ENCODE results near the gene VAMP5. TPM values are rescaled to one million over a fixed set of nuclear protein-coding genes. Genes with fewer than 3 reads are reported as not detected.

Gene VAMP5
- total and polyA plus RNA-seq, 2 of the 8 experiments (the other 6 are each of a cell fraction or from before 2014, with no cell fraction given): 4.7 to 14.2 TPM

- TF ChIP-seq USF2 (IDR thresholded peaks at IDR 0.05; ENCODE audit: low read length) (no peak), SRF (IDR thresholded peaks at IDR 0.05; ENCODE audit: low read depth, low read length) (no peak), SP1 (IDR thresholded peaks at IDR 0.05; ENCODE audit: low read depth, low read length) (no peak), BCL11A (IDR thresholded peaks at IDR 0.05; ENCODE audit: low read depth in 2 of 2, low read length in 2 of 2) (no peak), JUND (IDR thresholded peaks at IDR 0.05; ENCODE audit: low read length) (no peak), POLR2A (IDR thresholded peaks at IDR 0.05; ENCODE audit: control extremely low read depth in 1 of 2, low read depth in 2 of 2, low read length in 2 of 2) (no peak), TAF7 (optimal IDR thresholded peaks at IDR 0.05; ENCODE audit: borderline replicate concordance, low read depth, low read length) (no peak), TCF12 (IDR thresholded peaks at IDR 0.05; ENCODE audit: low read depth, low read length) (no peak), PHF8 (conservative IDR thresholded peaks at IDR 0.05; ENCODE audit: low read depth, low read length) (no peak)
- Histone ChIP-seq H2BK120ac (replicated peaks; ENCODE audit: low read depth, low read length) (no peak overlapping the region), H4K91ac (replicated peaks; ENCODE audit: insufficient read length, low read length) (no peak overlapping the region), H3K79me1 (ENCODE audit: low read depth, low read length) (no peaks in the 10 kb centered on the region), H3K4me1 (replicated peaks in 1 of 4; ENCODE audit: control insufficient read depth in 3 of 4, insufficient read depth in 4 of 4, low read length in 3 of 4) (peaks cover 0 to 7% (median under 1%) of the 10 kb centered on the region in 4 experiments; a peak in 2 of 7 replicates), H4K8ac (ENCODE audit: extremely low read depth, insufficient read depth, low read length) (no peak overlapping the region), H3K27ac (ENCODE audit: low read depth, low read length) (no peak overlapping the region), H2BK12ac (ENCODE audit: low read depth, low read length) (no peak overlapping the region), H2AK5ac (ENCODE audit: low read depth, low read length) (no peak overlapping the region), H3K23ac (ENCODE audit: insufficient read length) (no peak overlapping the region), H3K9ac (replicated peaks in 1 of 4; ENCODE audit: extremely low read depth in 1 of 4, low read depth in 3 of 4, low read length in 3 of 4) (no peak overlapping the region), H3K4me3 (ENCODE audit: extremely low read depth in 1 of 4, insufficient read depth in 2 of 4, low read depth in 3 of 4, low read length in 4 of 4) (no peak overlapping the region), H3K4me2 (ENCODE audit: insufficient read depth in 1 of 2, low read depth in 2 of 2, low read length in 2 of 2) (no peak overlapping the region), H3K23me2 (ENCODE audit: low read depth, low read length) (no peaks in the 10 kb centered on the region; the same call in 1 of the 2 replicates), H2BK20ac (ENCODE audit: low read length) (no peak overlapping the region), H3K27me3 (replicated peaks in 1 of 4; ENCODE audit: control insufficient read depth in 3 of 4, extremely low read depth in 1 of 4, insufficient read depth in 3 of 4, low read length in 3 of 4) (no peaks in the 10 kb centered on the region), H3K4ac (replicated peaks; ENCODE audit: insufficient read length, low read depth, low read length) (no peak overlapping the region), H3K9me3 (ENCODE audit: insufficient read depth in 2 of 2, low read depth in 1 of 2, low read length in 1 of 2) (no peaks in the 10 kb centered on the region), H2AFZ (ENCODE audit: low read length) (no peak overlapping the region), H3K18ac (ENCODE audit: extremely low read depth, low read length) (no peak overlapping the region), H4K20me1 (replicated peaks in 1 of 2; ENCODE audit: control insufficient read depth in 1 of 2, insufficient read depth in 2 of 2, low read length in 2 of 2) (peaks cover 4% of the 10 kb centered on the region in 2 experiments), H3K56ac (replicated peaks; ENCODE audit: insufficient read length, low read depth, low read length) (no peak overlapping the region), H3K79me2 (ENCODE audit: control insufficient read depth in 1 of 2, insufficient read depth in 2 of 2, low read length in 2 of 2) (peaks cover 5 to 20% of the 10 kb centered on the region in 2 experiments), H2BK5ac (ENCODE audit: low read depth, low read length) (no peak overlapping the region), H4K5ac (ENCODE audit: insufficient read length, low read depth, low read length) (no peak overlapping the region), H3K36me3 (ENCODE audit: control insufficient read depth in 2 of 4, insufficient read depth in 4 of 4, low read length in 3 of 4) (peaks cover 0 to 2% (median 0%) of the 10 kb centered on the region in 4 experiments; a peak in 1 of 8 replicates), H3K14ac (ENCODE audit: insufficient read length) (no peak overlapping the region), H2BK15ac (ENCODE audit: low read length) (no peak overlapping the region)
- no peak for FAIRE-seq
- ChIA-PET CTCF (ENCODE audit: partially characterized antibody) (interaction anchor here (0.5 to 2.8 kb wide), 7 partner anchors 17 to 114 kb away, joined by 3 to 14 read pairs (median 3); no protein-coding TSS in a partner anchor), POLR2A (ENCODE audit: partially characterized antibody) (interaction anchor here (18.8 to 38.6 kb wide), 3 partner anchors 17 to 103 kb away, joined by 347 to 1889 read pairs (median 803); partner anchors contain the start of genes CAPG, GGCX and SH2D6)
- no peak for DNase-seq (ENCODE audit: low read depth in 1 of 2, low spot score in 2 of 2)
- 79% methylated on average over 3 of the region's 3 CpGs; no CpG with 5 or more reads in 1 of the 2 experiments for WGBS, 2 experiments (ENCODE audit: extremely low coverage in 1 of 2, insufficient coverage in 1 of 2, insufficient read length in 1 of 2, insufficient replicate concordance in 2 of 2, low coverage in 1 of 2, low lambda C conversion rate in 2 of 2, missing lambda C conversion rate in 1 of 2)
Measured at GRCh38 chr2:85534881-85535280, 49.4 kb upstream of the VAMP5 start.

Measured in H1 (cell line).